ENCODE results near the gene THY1. TPM values are rescaled to one million over a fixed set of nuclear protein-coding genes. Genes with fewer than 3 reads are reported as not detected.

The THY1 gene
- polyA plus RNA-seq, 1 donor (not counting 4 experiments of a cell fraction or from before 2014, with no cell fraction given), result 2.4 TPM

- Histone ChIP-seq H3K9me3 (ENCODE audit: control insufficient read depth, low read depth, low read length) (no peaks in the 10 kb centered on the region), H2AFZ (ENCODE audit: control insufficient read depth, low read length) (no peak overlapping the region), H3K36me3 (ENCODE audit: control insufficient read depth in 2 of 2, extremely low read depth in 1 of 2, insufficient read depth in 2 of 2, low read length in 2 of 2) (no peaks in the 10 kb centered on the region), H3K9ac (ENCODE audit: control insufficient read depth, extremely low read depth, insufficient read depth, low read length) (no peak overlapping the region), H3K79me2 (ENCODE audit: control insufficient read depth, insufficient read depth, low read length) (no peaks in the 10 kb centered on the region), H4K20me1 (ENCODE audit: control insufficient read depth, extremely low read depth, insufficient read depth, low read length) (no peaks in the 10 kb centered on the region), H3K4me1 (ENCODE audit: control insufficient read depth, extremely low read depth, insufficient read depth, low read length) (peaks cover 17% of the 10 kb centered on the region), H3K4me2 (ENCODE audit: control insufficient read depth, extremely low read depth, insufficient read depth, low read depth, low read length) (no peak overlapping the region), H3K4me3 (ENCODE audit: control insufficient read depth in 2 of 3, extremely low read depth in 1 of 3, insufficient read depth in 2 of 3, low read depth in 1 of 3, low read length in 3 of 3) (no peak overlapping the region), H3K27me3 (ENCODE audit: control insufficient read depth, extremely low read depth, insufficient read depth, low read length) (peaks cover 12% of the 10 kb centered on the region), H3K9me1 (ENCODE audit: control insufficient read depth, extremely low read depth, insufficient read depth, low read length) (no peaks in the 10 kb centered on the region), H3K27ac (ENCODE audit: control insufficient read depth, insufficient read depth, low read length) (no peak overlapping the region)
- TF ChIP-seq CTCF (optimal IDR thresholded peaks at IDR 0.05 in 1 of 3, IDR thresholded peaks at IDR 0.05 in 1 of 3, conservative IDR thresholded peaks at IDR 0.05 in 1 of 3; ENCODE audit: extremely low read depth in 1 of 3, insufficient read depth in 2 of 3, low read length in 3 of 3) (no peak), EZH2 (IDR thresholded peaks at IDR 0.05; ENCODE audit: low read length) (no peak)
- DNase-seq (ENCODE audit: low read depth, low spot score) (no peak), FAIRE-seq (no peak)
- dilution Hi-C loops (cut with MboI; ENCODE audit: extremely low pct_ligation_motif_present, low sequenced_read_pairs), result no loop called here
These were observed 7.0 kb downstream of the THY1 start for GRCh38 chr11:119415966-119416365.

DNA sequence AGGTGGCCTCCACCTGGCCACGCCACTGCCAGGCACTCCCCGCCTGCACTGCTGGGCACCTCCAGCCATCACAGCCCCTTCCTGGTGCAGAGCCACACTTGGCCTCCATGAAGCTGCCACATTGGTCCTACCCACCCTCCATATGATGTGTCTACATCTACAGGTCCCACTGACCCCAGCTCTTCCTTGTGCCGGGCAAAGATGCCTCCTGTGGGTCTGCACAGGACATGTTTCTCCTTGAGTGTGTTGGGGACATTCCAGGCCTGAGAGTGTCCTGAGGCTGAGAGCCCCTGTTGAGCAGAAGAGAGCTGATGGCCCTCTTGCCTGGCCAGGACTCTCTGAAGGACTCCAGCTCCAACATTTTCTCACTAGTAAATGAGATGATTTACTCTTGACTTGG is 7.5 kb downstream of the THY1 start:
- DNase-seq (ENCODE audit: low read depth, low spot score) (no peak), FAIRE-seq (no peak)
- Histone ChIP-seq H3K9me1 (ENCODE audit: control insufficient read depth, extremely low read depth, insufficient read depth, low read length) (no peaks in the 10 kb centered on the region), H4K20me1 (ENCODE audit: control insufficient read depth, extremely low read depth, insufficient read depth, low read length) (no peaks in the 10 kb centered on the region), H3K27ac (ENCODE audit: control insufficient read depth, insufficient read depth, low read length) (no peak overlapping the region), H3K4me3 (ENCODE audit: control insufficient read depth in 2 of 3, extremely low read depth in 1 of 3, insufficient read depth in 2 of 3, low read depth in 1 of 3, low read length in 3 of 3) (no peak overlapping the region), H3K79me2 (ENCODE audit: control insufficient read depth, insufficient read depth, low read length) (no peaks in the 10 kb centered on the region), H3K4me2 (ENCODE audit: control insufficient read depth, extremely low read depth, insufficient read depth, low read depth, low read length) (no peak overlapping the region), H3K9ac (ENCODE audit: control insufficient read depth, extremely low read depth, insufficient read depth, low read length) (no peak overlapping the region), H2AFZ (ENCODE audit: control insufficient read depth, low read length) (no peak overlapping the region), H3K36me3 (ENCODE audit: control insufficient read depth in 2 of 2, extremely low read depth in 1 of 2, insufficient read depth in 2 of 2, low read length in 2 of 2) (no peaks in the 10 kb centered on the region), H3K27me3 (ENCODE audit: control insufficient read depth, extremely low read depth, insufficient read depth, low read length) (peaks cover 8% of the 10 kb centered on the region), H3K9me3 (ENCODE audit: control insufficient read depth, low read depth, low read length) (no peaks in the 10 kb centered on the region), H3K4me1 (ENCODE audit: control insufficient read depth, extremely low read depth, insufficient read depth, low read length) (peaks cover 17% of the 10 kb centered on the region)
- no peak for TF ChIP-seq EZH2 (IDR thresholded peaks at IDR 0.05; ENCODE audit: low read length)
- no peak for TF ChIP-seq CTCF (optimal IDR thresholded peaks at IDR 0.05 in 1 of 3, IDR thresholded peaks at IDR 0.05 in 1 of 3, conservative IDR thresholded peaks at IDR 0.05 in 1 of 3; ENCODE audit: extremely low read depth in 1 of 3, insufficient read depth in 2 of 3, low read length in 3 of 3)
- dilution Hi-C loops (cut with MboI; ENCODE audit: extremely low pct_ligation_motif_present, low sequenced_read_pairs), result no loop called here

All from keratinocyte (primary cell).